Measurements from ENCODE around the gene TMBIM1.

TMBIM1 gene

DNA sequence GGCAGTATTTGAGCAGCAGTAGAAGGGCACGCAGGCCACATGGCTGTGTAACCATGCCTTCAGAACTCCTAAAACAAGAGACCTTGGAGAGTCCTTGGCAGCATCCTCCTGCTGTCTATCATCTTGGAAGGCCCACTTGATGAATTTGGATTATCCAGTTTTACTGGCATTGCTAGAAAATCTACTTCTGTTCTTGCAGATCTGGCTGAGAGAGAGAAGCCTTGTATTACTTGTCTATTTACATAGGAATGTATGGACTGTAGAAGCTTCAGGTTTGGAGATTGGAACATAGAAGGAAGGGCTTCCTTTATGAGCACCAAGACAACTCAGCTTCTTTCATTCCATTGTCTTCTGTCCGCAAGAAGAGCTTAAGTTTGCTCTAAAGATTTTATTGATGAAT, 47.6 kb downstream of the TMBIM1 start:
- no peak for DNase-seq
- Histone ChIP-seq H3K14ac (ENCODE audit: low read length in 2 of 2) (no peak overlapping the region), H3K4me1 (ENCODE audit: control insufficient read depth, insufficient read depth, low read depth, low read length) (peaks cover 5% of the 10 kb centered on the region), H4K91ac (ENCODE audit: low read length) (no peak overlapping the region), H3K23ac (ENCODE audit: low read length in 2 of 2) (no peak overlapping the region), H3K9ac (ENCODE audit: low read length) (no peak overlapping the region), H2BK12ac (ENCODE audit: low read length in 2 of 2) (no peak overlapping the region), H3K18ac (ENCODE audit: low read depth in 1 of 2, low read length in 2 of 2) (no peak overlapping the region), H3K27me3 (ENCODE audit: control insufficient read depth in 1 of 2, insufficient read depth in 1 of 2, low read length in 2 of 2) (no peaks in the 10 kb centered on the region), H2BK5ac (ENCODE audit: low read depth, low read length, poor library complexity, severe bottlenecking) (no peak overlapping the region), H3K79me1 (replicated peaks; ENCODE audit: low read length, poor library complexity, severe bottlenecking) (peaks cover 25% of the 10 kb centered on the region), H4K8ac (ENCODE audit: low read length) (no peak overlapping the region), H3K4me2 (ENCODE audit: low read length, poor library complexity, severe bottlenecking) (no peak overlapping the region), H2AK5ac (ENCODE audit: low read length, severe bottlenecking) (no peak overlapping the region), H3K9me3 (ENCODE audit: control insufficient read depth, low read length) (no peaks in the 10 kb centered on the region), H3K4me3 (ENCODE audit: insufficient read depth in 1 of 2, low read depth in 1 of 2, low read length in 2 of 2) (no peak overlapping the region), H2BK15ac (ENCODE audit: low read depth, poor library complexity, severe bottlenecking) (no peak overlapping the region), H3K27ac (ENCODE audit: low read length, poor library complexity, severe bottlenecking) (no peak overlapping the region), H3K4ac (ENCODE audit: low read depth in 1 of 2, low read length in 2 of 2) (no peak overlapping the region), H3K36me3 (ENCODE audit: control insufficient read depth in 1 of 2, insufficient read depth in 2 of 2, low read depth in 1 of 2, low read length in 2 of 2) (peaks cover 52 to 94% of the 10 kb centered on the region in 2 experiments), H2BK120ac (ENCODE audit: low read depth, low read length) (no peak overlapping the region), H2AFZ (ENCODE audit: low read depth, low read length) (no peak overlapping the region)
- 95% methylated on average over 1 of the region's 2 CpGs for WGBS

DNA sequence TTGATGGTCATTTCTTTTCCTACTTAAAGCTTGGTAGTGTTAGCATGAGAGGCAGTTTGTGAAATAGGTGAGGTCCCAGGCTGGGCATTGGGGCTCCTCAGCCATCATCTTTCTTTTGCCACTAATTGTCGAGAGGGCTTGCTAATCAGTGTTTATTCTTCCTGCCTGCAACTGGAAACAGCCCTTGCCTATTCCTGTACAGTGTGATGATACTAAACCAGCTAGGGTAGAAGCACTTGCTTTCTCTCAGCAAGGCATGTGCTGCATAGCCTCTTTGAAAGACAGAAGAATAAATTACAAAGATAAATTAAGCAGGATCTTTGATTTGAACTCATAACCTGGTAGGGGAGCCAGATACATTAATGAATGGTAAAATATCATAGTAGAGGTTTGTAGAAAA, 48.1 kb downstream of the TMBIM1 start:
- H3K4ac ChIP-seq (ENCODE audit: low read depth in 1 of 2, low read length in 2 of 2): no peak overlapping the region
- no peak overlapping the region for H2BK12ac ChIP-seq (ENCODE audit: low read length in 2 of 2)
- peaks cover 5% of the 10 kb centered on the region for H3K4me1 ChIP-seq (ENCODE audit: control insufficient read depth, insufficient read depth, low read depth, low read length)
- no peak overlapping the region for H3K9ac ChIP-seq (ENCODE audit: low read length)
- no peak overlapping the region for H3K27ac ChIP-seq (ENCODE audit: low read length, poor library complexity, severe bottlenecking)
- no peak overlapping the region for H2AK5ac ChIP-seq (ENCODE audit: low read length, severe bottlenecking)
- H3K23ac ChIP-seq (ENCODE audit: low read length in 2 of 2): no peak overlapping the region
- H3K4me3 ChIP-seq (ENCODE audit: insufficient read depth in 1 of 2, low read depth in 1 of 2, low read length in 2 of 2): no peak overlapping the region
- H4K91ac ChIP-seq (ENCODE audit: low read length): no peak overlapping the region
- H3K27me3 ChIP-seq (ENCODE audit: control insufficient read depth in 1 of 2, insufficient read depth in 1 of 2, low read length in 2 of 2): no peaks in the 10 kb centered on the region
- no peaks in the 10 kb centered on the region for H3K9me3 ChIP-seq (ENCODE audit: control insufficient read depth, low read length)
- peaks cover 51 to 94% of the 10 kb centered on the region in 2 experiments for H3K36me3 ChIP-seq (ENCODE audit: control insufficient read depth in 1 of 2, insufficient read depth in 2 of 2, low read depth in 1 of 2, low read length in 2 of 2)
- no peak overlapping the region for H3K14ac ChIP-seq (ENCODE audit: low read length in 2 of 2)
- peaks cover 22% of the 10 kb centered on the region for H3K79me1 ChIP-seq (replicated peaks; ENCODE audit: low read length, poor library complexity, severe bottlenecking)
- 100% methylated on average over 1 of the region's 1 CpG for WGBS
- no peak overlapping the region for H2BK5ac ChIP-seq (ENCODE audit: low read depth, low read length, poor library complexity, severe bottlenecking)
- DNase-seq: no peak
- H4K8ac ChIP-seq (ENCODE audit: low read length): no peak overlapping the region
- H3K18ac ChIP-seq (ENCODE audit: low read depth in 1 of 2, low read length in 2 of 2): no peak overlapping the region
- no peak overlapping the region for H2BK15ac ChIP-seq (ENCODE audit: low read depth, poor library complexity, severe bottlenecking)
- H2BK120ac ChIP-seq (ENCODE audit: low read depth, low read length): no peak overlapping the region
- no peak overlapping the region for H2AFZ ChIP-seq (ENCODE audit: low read depth, low read length)
- no peak overlapping the region for H3K4me2 ChIP-seq (ENCODE audit: low read length, poor library complexity, severe bottlenecking)

GRCh38 chr2:218238887-218239286, 53.4 kb downstream of the TMBIM1 start:
- Histone ChIP-seq H3K4me1 (ENCODE audit: control insufficient read depth, insufficient read depth, low read depth, low read length) (no peaks in the 10 kb centered on the region), H2BK15ac (ENCODE audit: low read depth, poor library complexity, severe bottlenecking) (no peak overlapping the region), H3K9ac (ENCODE audit: low read length) (no peak overlapping the region), H3K36me3 (ENCODE audit: control insufficient read depth in 1 of 2, insufficient read depth in 2 of 2, low read depth in 1 of 2, low read length in 2 of 2) (peaks cover 36 to 97% of the 10 kb centered on the region in 2 experiments), H3K4me2 (ENCODE audit: low read length, poor library complexity, severe bottlenecking) (no peak overlapping the region), H2BK5ac (ENCODE audit: low read depth, low read length, poor library complexity, severe bottlenecking) (no peak overlapping the region), H2AK5ac (ENCODE audit: low read length, severe bottlenecking) (no peak overlapping the region), H3K27ac (ENCODE audit: low read length, poor library complexity, severe bottlenecking) (no peak overlapping the region), H4K8ac (ENCODE audit: low read length) (no peak overlapping the region), H3K4ac (ENCODE audit: low read depth in 1 of 2, low read length in 2 of 2) (no peak overlapping the region), H3K27me3 (ENCODE audit: control insufficient read depth in 1 of 2, insufficient read depth in 1 of 2, low read length in 2 of 2) (no peaks in the 10 kb centered on the region), H3K79me1 (replicated peaks; ENCODE audit: low read length, poor library complexity, severe bottlenecking) (peaks cover 20% of the 10 kb centered on the region), H3K9me3 (ENCODE audit: control insufficient read depth, low read length) (no peaks in the 10 kb centered on the region), H2BK12ac (ENCODE audit: low read length in 2 of 2) (no peak overlapping the region), H2BK120ac (ENCODE audit: low read depth, low read length) (no peak overlapping the region), H3K23ac (ENCODE audit: low read length in 2 of 2) (no peak overlapping the region), H2AFZ (ENCODE audit: low read depth, low read length) (no peak overlapping the region), H3K14ac (ENCODE audit: low read length in 2 of 2) (no peak overlapping the region), H3K18ac (ENCODE audit: low read depth in 1 of 2, low read length in 2 of 2) (no peak overlapping the region), H3K4me3 (ENCODE audit: insufficient read depth in 1 of 2, low read depth in 1 of 2, low read length in 2 of 2) (no peak overlapping the region), H4K91ac (ENCODE audit: low read length) (no peak overlapping the region)
- no CpG with 5 or more reads among the region's 1 CpG for WGBS
- no peak for DNase-seq

DNA sequence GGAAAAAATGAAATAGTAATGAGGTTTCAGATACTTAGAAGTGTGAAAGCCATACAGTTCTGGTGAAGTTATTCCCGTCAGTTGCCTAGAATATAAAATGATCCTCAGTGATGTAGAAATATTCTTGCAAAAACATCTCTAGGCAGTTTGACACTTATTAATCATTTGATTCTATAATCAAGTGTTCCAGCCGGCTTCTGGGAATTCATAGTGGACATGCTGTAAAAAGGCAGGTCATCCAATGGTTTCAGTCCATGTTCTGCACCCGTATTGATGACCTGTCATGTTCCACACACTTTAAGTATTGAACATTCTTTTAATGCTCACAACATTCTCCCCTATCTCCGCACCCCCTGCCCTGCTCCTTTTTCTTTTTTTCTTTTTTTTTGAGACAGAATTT, 55.5 kb downstream of the TMBIM1 start:
- Histone ChIP-seq H3K9ac (ENCODE audit: low read length) (no peak overlapping the region), H4K91ac (ENCODE audit: low read length) (no peak overlapping the region), H3K4me3 (ENCODE audit: insufficient read depth in 1 of 2, low read depth in 1 of 2, low read length in 2 of 2) (no peak overlapping the region), H3K27me3 (ENCODE audit: control insufficient read depth in 1 of 2, insufficient read depth in 1 of 2, low read length in 2 of 2) (no peaks in the 10 kb centered on the region), H3K23ac (ENCODE audit: low read length in 2 of 2) (no peak overlapping the region), H3K9me3 (ENCODE audit: control insufficient read depth, low read length) (no peaks in the 10 kb centered on the region), H3K4me1 (ENCODE audit: control insufficient read depth, insufficient read depth, low read depth, low read length) (no peaks in the 10 kb centered on the region), H3K36me3 (ENCODE audit: control insufficient read depth in 1 of 2, insufficient read depth in 2 of 2, low read depth in 1 of 2, low read length in 2 of 2) (peaks cover 47 to 93% of the 10 kb centered on the region in 2 experiments), H2BK5ac (ENCODE audit: low read depth, low read length, poor library complexity, severe bottlenecking) (no peak overlapping the region), H2BK15ac (ENCODE audit: low read depth, poor library complexity, severe bottlenecking) (no peak overlapping the region), H3K4me2 (ENCODE audit: low read length, poor library complexity, severe bottlenecking) (no peak overlapping the region), H3K27ac (ENCODE audit: low read length, poor library complexity, severe bottlenecking) (no peak overlapping the region), H3K4ac (ENCODE audit: low read depth in 1 of 2, low read length in 2 of 2) (no peak overlapping the region), H2AK5ac (ENCODE audit: low read length, severe bottlenecking) (no peak overlapping the region), H3K14ac (ENCODE audit: low read length in 2 of 2) (no peak overlapping the region), H2AFZ (ENCODE audit: low read depth, low read length) (no peak overlapping the region), H3K18ac (ENCODE audit: low read depth in 1 of 2, low read length in 2 of 2) (no peak overlapping the region), H2BK120ac (ENCODE audit: low read depth, low read length) (no peak overlapping the region), H4K8ac (ENCODE audit: low read length) (no peak overlapping the region), H3K79me1 (replicated peaks; ENCODE audit: low read length, poor library complexity, severe bottlenecking) (peaks cover 18% of the 10 kb centered on the region), H2BK12ac (ENCODE audit: low read length in 2 of 2) (no peak overlapping the region)
- 96% methylated on average over 3 of the region's 4 CpGs for WGBS
- no peak for DNase-seq

Data from mesenchymal stem cell (in vitro differentiated cells and primary cell).